GM18507 (cell line): ENCODE data around the gene DTNA.
"Not testable (repeated sequence)": the region's sequence is repeated elsewhere in the genome, so short reads cannot be mapped to it uniquely, and the experiment has no call there.

ENCODE experiments used
- DNase-seq: peaks from one replicate; pipeline ENCODE4 v3.0.0; 2011; ENCODE audit warnings: low read depth; ENCODE audit not compliant: insufficient read length; ENCODE audit errors: extremely low spot score
- FAIRE-seq: peaks from 2 replicates; lab custom pipeline; 2011; peaks lifted over from hg19 to GRCh38; lab: Jason Lieb, UNC

Gene DTNA

GRCh38 chr18:34916539-34916938 lies 206.4 kb downstream of the DTNA start:
- not testable (repeated sequence) for FAIRE-seq, DNase-seq

GRCh38 chr18:34918856-34919255 lies 208.8 kb downstream of the DTNA start:
- FAIRE-seq (no peak), DNase-seq (no peak)

DNA sequence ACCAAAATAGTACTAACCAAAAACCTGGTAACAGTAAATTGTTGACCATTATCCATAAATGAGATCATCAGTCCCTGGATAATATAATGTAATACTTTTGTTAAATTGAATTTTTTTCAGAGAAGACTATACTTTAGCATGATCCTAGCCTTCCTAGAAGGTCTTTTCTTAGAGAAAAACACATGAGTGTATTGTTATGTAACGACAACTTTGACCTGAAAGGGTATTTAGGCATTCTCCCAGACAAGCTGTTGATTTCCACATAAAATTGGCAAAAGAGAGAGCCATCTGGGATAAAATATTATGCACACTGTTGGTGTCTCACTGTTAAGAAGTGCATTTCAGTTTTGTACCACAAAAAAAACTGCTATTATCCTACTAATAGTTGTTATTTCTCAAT lies 211.1 kb downstream of the DTNA start:
- no peak for FAIRE-seq
- no peak for DNase-seq

GRCh38 chr18:34921811-34922385 lies 211.8 kb downstream of the DTNA start:
- FAIRE-seq = no peak
- no peak for DNase-seq

DNA sequence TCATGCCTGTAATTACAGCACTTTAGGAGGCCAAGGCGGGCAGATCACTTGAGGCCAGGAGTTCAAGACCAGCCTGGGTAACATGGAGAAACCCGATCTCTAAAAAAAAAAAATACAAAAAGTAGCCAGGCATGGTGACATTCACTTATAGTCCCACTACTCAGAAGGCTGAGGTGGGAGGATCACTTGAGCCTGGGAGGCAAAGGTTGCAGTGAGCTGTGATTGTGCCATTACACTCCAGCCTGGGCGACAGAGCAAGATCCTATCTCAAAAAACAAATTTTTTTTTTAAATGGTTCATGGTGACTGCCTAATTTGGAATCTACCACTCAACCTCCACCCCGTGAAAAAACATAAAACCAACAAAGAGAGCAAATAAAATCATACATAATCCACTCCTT lies 212.5 kb downstream of the DTNA start:
- not testable (repeated sequence) for DNase-seq, FAIRE-seq

- no peak for DNase-seq
- FAIRE-seq = no peak
Measured at GRCh38 chr18:34923911-34924310, 213.8 kb downstream of the DTNA start.

DNA sequence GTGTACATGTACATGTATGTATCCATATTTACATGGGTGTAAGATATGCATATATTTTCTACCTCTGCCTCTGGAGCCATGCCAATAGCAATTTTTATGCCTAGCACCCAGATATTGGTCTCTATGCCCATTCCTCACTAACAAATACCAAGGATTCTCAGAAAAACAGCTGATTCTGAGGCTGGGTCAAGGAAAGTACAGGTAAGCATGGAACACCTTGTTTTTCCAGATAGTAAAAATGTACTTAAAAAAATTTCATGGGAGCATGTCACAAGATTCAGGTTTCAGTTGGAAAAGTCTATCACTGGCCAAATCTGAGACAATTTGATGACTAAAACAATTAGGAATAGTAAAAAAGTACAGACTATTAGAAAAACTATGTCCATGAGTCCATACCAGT lies 216.6 kb downstream of the DTNA start:
- DNase-seq = no peak
- no peak for FAIRE-seq

DNA sequence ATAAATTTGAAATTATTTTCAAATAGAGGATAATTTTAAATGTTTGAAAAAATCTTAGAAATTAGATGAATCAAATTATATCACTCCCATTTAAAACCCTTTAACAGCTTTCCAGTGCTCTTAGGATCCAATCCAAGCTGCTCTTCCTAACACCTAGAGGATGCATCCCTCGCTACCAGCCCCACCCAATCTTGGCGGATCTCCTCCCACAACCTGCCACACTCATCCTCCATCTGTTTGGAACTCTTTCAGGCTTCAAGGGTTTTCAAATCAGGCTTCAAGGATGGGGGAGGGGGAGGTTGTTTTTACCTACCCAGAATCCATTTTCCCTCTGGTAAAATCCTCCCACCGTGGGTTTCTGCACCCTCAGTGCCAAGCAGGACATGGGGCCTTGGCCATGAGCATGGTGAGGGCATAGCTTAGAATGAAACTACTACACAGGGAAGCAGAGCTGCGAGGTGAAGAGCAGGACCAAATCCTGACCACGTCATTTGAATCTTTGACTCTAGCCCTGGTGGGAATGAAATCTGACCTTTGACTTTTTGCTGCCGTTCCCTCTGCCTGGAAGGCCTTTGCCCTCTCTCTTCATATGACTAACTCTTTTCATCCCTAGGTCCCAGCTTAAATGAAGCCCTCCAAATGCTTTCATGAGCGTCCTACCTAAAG lies 218.1 kb downstream of the DTNA start:
- FAIRE-seq (no peak), DNase-seq (no peak)

GRCh38 chr18:34928754-34929335 lies 218.7 kb downstream of the DTNA start:
- DNase-seq (no peak), FAIRE-seq (no peak)

DNA sequence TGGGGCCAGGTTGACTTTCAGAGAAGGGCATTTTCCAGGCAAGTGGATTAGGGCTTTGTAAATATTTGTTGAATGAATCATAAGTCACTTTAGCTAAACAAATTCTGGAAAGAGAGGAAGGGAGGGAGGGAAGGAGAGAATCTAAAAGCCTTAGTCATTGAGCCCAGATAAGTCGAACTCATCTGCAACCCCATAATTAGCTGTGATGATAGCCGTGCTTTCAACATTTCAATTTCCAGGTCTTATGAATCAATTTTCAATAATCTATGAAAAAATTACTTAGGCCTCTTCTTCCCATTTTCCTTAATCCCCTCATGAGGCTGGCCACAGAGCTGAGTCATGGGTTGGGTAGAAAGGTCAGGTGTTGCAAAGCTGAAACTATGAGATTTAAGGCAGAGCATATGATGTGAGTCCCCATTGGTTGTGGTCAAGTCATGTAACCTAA lies 219.3 kb downstream of the DTNA start:
- no peak for DNase-seq
- FAIRE-seq = no peak

GRCh38 chr18:34932363-34932762 lies 222.3 kb downstream of the DTNA start:
- no peak for FAIRE-seq
- no peak for DNase-seq

DNA sequence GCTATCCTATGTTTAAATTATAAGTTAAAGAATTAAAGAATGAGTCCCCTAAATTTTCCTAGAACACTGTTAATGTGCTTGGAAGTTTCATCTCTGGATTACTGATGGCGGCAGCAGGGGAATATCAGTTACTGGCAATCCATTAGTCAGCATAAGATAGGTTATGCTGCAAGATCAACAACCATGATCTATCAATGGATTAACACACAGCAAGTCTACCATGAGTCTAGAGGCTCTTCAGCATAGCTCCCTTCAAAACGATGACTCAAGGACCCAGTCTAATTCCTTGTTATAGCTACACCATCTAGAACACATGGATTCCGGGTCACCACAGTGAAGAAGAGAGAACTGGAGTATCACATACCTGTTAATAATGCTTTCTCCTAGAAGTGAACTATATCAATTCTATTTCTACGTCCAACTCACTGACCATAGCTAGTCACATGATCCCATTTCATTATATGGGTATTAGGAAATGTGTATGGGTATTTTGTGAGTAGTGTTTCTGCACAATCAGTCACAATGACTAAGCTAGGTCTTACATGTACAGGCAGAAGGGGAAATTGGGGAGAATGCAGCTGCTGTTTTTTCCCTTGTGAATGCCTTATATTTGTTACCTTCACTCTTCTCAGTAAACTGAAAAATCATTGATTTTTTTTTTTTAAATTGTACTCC lies 222.8 kb downstream of the DTNA start:
- DNase-seq (no peak), FAIRE-seq (no peak)

GRCh38 chr18:34933909-34934661 lies 224.0 kb downstream of the DTNA start:
- DNase-seq = no peak
- no peak for FAIRE-seq

- no peak for DNase-seq
- no peak for FAIRE-seq
Measured at GRCh38 chr18:34936772-34937171, 226.7 kb downstream of the DTNA start.

DNA sequence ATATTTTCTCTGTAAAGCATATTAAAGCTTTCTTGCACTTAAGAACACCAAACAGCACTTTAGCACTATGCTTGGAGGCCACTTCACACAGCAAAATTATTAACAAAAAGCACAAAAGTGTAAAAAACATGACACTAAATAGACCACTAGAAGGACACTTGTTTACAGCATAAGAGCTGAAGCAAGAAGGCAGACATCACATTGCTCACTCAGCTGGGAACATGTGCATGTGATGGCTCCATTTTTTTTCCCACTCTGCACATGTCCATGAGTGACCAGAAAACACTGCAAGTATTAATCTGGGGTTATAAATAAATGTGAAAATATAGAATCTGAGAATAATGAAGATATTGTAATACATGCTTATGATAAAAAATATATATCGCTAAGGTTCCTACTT lies 228.0 kb downstream of the DTNA start:
- FAIRE-seq (no peak), DNase-seq (no peak)
